Suprapubic skin (tissue), 4 donors: ENCODE results near the gene UBE2S.

Experiments used
- EP300 ChIP-seq: sonication (generic); formaldehyde crosslinking; IDR thresholded peaks from one replicate; pipeline ENCODE4 v1.6.1; 2017; ENCODE audit warnings: antibody characterized with exemption
- POLR2A ChIP-seq, 2 donors: fragments of 450-650 bp; IDR thresholded peaks; one replicate each; pipeline ENCODE4 v1.6.1; 2017; ENCODE audit warnings: antibody characterized with exemption in 2 of 2, mild to moderate bottlenecking in 2 of 2, moderate library complexity in 2 of 2
- POLR2AphosphoS5 ChIP-seq, 3 donors: sonication (generic); formaldehyde crosslinking; IDR thresholded peaks; one replicate each; pipeline ENCODE4 v1.6.1; 2017; ENCODE audit warnings: antibody characterized with exemption in 3 of 3
- TF ChIP-seq, protein P1 (sequence below), 2 donors: fragments of 200-600 bp in 1 of 2; fragments of 450-650 bp in 1 of 2; sonication (generic) in 1 of 2; IDR thresholded peaks; one replicate each; pipeline ENCODE4 v1.5.1; 2016 to 2019; ENCODE audit warnings: antibody characterized with exemption in 2 of 2, mild to moderate bottlenecking in 1 of 2, moderate library complexity in 1 of 2

- TF ChIP-seq, protein P1, sequence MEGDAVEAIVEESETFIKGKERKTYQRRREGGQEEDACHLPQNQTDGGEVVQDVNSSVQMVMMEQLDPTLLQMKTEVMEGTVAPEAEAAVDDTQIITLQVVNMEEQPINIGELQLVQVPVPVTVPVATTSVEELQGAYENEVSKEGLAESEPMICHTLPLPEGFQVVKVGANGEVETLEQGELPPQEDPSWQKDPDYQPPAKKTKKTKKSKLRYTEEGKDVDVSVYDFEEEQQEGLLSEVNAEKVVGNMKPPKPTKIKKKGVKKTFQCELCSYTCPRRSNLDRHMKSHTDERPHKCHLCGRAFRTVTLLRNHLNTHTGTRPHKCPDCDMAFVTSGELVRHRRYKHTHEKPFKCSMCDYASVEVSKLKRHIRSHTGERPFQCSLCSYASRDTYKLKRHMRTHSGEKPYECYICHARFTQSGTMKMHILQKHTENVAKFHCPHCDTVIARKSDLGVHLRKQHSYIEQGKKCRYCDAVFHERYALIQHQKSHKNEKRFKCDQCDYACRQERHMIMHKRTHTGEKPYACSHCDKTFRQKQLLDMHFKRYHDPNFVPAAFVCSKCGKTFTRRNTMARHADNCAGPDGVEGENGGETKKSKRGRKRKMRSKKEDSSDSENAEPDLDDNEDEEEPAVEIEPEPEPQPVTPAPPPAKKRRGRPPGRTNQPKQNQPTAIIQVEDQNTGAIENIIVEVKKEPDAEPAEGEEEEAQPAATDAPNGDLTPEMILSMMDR (IDR thresholded peaks at IDR 0.05): no peak
- TF ChIP-seq POLR2AphosphoS5 (IDR thresholded peaks at IDR 0.05) (no peak), POLR2A (IDR thresholded peaks at IDR 0.05) (no peak), EP300 (no peak)
Measured at GRCh38 chr19:55387736-55388497, 19.7 kb downstream of the UBE2S start.
